ENCODE results near the gene UGT8.
"Not testable (repeated sequence)": the region's sequence is repeated elsewhere in the genome, so short reads cannot be mapped to it uniquely, and the experiment has no call there.

UGT8 gene

DNA sequence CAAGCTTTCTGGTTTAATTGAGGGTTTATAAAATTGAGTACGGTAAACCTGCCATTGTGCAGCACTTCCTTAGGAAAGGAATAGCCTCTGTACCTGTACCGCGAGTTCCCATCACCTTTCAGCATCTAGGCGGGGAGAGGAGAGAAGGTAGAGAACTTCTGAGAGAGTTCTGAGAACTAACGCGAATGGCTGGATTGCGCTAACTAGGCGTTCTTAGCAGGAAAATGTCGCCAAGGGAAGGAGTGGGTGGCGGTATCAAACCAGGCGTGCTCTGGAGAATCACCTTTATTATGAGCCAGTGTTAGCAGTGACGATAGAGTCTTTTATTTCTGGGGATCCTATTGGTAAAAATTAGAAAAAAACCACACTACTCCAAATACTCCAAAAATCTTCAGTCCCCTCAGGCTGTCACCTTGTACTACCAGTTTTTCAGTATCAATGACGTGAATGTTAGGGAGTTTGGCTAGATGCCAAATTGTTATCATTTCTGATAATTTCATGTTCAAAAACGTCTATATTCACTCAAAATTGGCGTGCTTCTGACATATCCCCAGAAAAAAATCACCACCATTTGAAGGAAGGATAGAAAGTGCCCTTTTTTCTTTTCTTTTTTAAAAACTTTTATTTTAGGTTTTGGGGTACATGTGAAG, 1.4 kb downstream of the UGT8 start:
- Histone ChIP-seq H3K36me3 (ENCODE audit: insufficient read depth, low read length) (no peaks in the 10 kb centered on the region), H3K9me3 (ENCODE audit: low read depth, low read length) (no peaks in the 10 kb centered on the region), H3K9ac (ENCODE audit: insufficient read length) (peak overlapping the region; percentile 60), H3K27ac (no peak overlapping the region), H3K4me3 (peak overlapping the region; percentile 81)
- DNase-seq (ENCODE audit: low read depth, low spot score), result no peak
- TF ChIP-seq FOXP2 (optimal IDR thresholded peaks at IDR 0.05; ENCODE audit: control extremely low read depth, extremely low read length, insufficient read depth) (no peak), POLR2AphosphoS5 (IDR thresholded peaks at IDR 0.05; ENCODE audit: borderline replicate concordance, low read depth, low read length) (no peak), EZH2 (IDR thresholded peaks at IDR 0.05) (no peak)

DNA sequence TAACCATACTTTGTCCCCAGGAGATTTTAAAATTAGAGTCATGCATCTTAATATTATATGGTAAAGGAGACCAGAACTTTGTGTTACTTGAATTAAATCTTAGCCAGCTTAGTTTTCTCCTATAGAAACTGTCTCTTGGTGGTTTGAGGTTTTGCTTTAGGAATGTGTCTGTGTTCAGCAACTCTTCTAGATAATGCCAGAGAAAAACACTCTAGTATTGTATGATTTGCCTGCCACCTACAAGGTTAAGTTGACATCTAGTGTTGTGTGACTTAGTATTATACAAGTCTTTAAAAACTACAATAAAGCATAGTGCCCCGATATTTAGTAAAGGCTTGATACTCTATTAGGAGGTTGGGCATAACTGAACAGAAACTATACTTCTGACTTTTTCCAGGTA, 2.1 kb downstream of the UGT8 start:
- TF ChIP-seq POLR2AphosphoS5 (IDR thresholded peaks at IDR 0.05; ENCODE audit: borderline replicate concordance, low read depth, low read length) (no peak), FOXP2 (optimal IDR thresholded peaks at IDR 0.05; ENCODE audit: control extremely low read depth, extremely low read length, insufficient read depth) (no peak), EZH2 (IDR thresholded peaks at IDR 0.05) (no peak)
- Histone ChIP-seq H3K27ac (no peak overlapping the region), H3K9me3 (ENCODE audit: low read depth, low read length) (no peaks in the 10 kb centered on the region), H3K36me3 (ENCODE audit: insufficient read depth, low read length) (no peaks in the 10 kb centered on the region), H3K4me3 (peak overlapping the region; percentile 81; the same call in 1 of the 2 replicates), H3K9ac (ENCODE audit: insufficient read length) (no peak overlapping the region)
- no peak for DNase-seq (ENCODE audit: low read depth, low spot score)

DNA sequence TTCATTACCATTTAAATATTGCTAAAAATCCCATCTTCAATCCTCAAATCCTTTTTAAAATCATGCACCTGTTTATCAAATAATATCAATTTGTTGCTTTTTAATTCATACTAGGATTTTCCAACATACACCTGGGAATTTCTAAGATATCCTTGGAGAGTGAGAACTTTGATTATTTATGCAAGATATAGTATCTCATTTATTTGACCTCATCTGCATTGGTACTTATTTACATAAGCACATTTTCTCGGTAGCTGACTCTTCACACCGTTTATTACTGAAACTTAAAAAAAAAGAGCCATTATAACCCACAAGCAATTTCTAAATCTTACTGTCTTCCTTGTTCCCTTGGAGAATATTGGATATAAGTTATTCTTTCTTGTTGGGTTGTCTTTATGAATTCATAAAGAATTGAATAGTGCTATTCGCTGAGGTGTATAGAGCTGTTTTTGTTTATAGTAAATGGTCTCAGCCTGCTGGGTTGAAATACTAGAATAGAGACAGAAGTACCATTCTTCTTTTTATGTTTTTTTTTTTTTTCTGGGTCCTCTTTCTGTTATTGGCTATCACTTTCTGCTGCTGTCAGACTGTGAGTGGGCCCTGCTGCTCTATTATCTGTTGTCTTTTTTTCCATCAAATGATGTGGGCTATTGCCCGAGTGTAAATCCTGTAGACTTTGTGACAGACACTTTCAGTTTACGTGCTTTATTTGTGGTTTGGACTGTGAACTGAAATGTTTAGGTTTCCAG, 2.9 kb downstream of the UGT8 start:
- no peak for DNase-seq (ENCODE audit: low read depth, low spot score)
- no peak overlapping the region for H3K9ac ChIP-seq (ENCODE audit: insufficient read length)
- H3K36me3 ChIP-seq (ENCODE audit: insufficient read depth, low read length), result no peaks in the 10 kb centered on the region
- TF ChIP-seq EZH2 (IDR thresholded peaks at IDR 0.05), result no peak
- no peak for TF ChIP-seq POLR2AphosphoS5 (IDR thresholded peaks at IDR 0.05; ENCODE audit: borderline replicate concordance, low read depth, low read length)
- no peak for TF ChIP-seq FOXP2 (optimal IDR thresholded peaks at IDR 0.05; ENCODE audit: control extremely low read depth, extremely low read length, insufficient read depth)
- H3K27ac ChIP-seq, result no peak overlapping the region
- no peak overlapping the region for H3K4me3 ChIP-seq
- H3K9me3 ChIP-seq (ENCODE audit: low read depth, low read length), result no peaks in the 10 kb centered on the region

DNA sequence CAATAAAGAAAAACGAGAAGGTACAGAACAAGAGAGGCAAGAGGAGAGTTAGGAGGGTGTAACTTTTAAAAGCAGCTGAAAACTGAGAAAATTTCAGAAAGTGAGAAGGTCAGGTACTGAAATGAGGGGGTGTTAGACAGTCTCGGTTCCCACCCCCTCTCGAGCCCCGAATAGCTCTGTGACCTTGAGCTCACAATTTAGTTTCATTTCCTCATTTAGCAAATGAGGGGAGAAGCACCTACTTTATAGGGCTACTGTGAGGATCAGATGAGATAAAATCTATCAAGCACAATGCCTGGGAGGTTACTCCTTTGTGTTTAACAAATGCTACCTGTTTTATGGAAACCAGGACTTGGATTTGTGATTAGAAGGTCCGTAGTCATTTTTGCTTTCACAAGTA, 4.9 kb downstream of the UGT8 start:
- TF ChIP-seq POLR2AphosphoS5 (IDR thresholded peaks at IDR 0.05; ENCODE audit: borderline replicate concordance, low read depth, low read length) (no peak), FOXP2 (optimal IDR thresholded peaks at IDR 0.05; ENCODE audit: control extremely low read depth, extremely low read length, insufficient read depth) (no peak), EZH2 (IDR thresholded peaks at IDR 0.05) (no peak)
- Histone ChIP-seq H3K27ac (no peak overlapping the region; the same call in 1 of the 2 replicates), H3K9ac (ENCODE audit: insufficient read length) (no peak overlapping the region), H3K9me3 (ENCODE audit: low read depth, low read length) (no peaks in the 10 kb centered on the region), H3K36me3 (ENCODE audit: insufficient read depth, low read length) (no peaks in the 10 kb centered on the region), H3K4me3 (no peak overlapping the region)
- no peak for DNase-seq (ENCODE audit: low read depth, low spot score)

DNA sequence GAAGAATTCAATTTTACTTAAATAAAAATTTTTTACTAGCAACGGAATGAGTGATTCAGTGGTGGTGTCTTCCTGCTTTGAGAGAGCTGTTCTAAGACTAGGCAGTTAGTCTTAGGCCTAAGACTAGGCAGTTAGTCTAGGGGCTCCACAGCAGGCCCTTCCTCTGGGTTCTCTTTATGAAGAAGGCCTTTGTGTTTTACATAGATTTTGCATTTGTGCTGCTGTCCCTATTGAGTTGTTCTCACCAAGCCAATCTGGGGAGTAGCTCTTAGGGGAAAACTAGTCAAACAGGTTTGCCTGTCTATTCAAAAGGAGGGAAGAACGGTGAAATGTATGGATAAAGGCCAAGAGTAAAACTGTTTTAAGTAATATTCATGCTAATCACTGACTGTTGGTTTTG, 7.6 kb downstream of the UGT8 start:
- DNase-seq (ENCODE audit: low read depth, low spot score), result no peak
- TF ChIP-seq EZH2 (IDR thresholded peaks at IDR 0.05), result no peak
- TF ChIP-seq FOXP2 (optimal IDR thresholded peaks at IDR 0.05; ENCODE audit: control extremely low read depth, extremely low read length, insufficient read depth), result no peak
- no peak for TF ChIP-seq POLR2AphosphoS5 (IDR thresholded peaks at IDR 0.05; ENCODE audit: borderline replicate concordance, low read depth, low read length)
- Histone ChIP-seq H3K27ac (no peak overlapping the region), H3K36me3 (ENCODE audit: insufficient read depth, low read length) (no peaks in the 10 kb centered on the region), H3K9ac (ENCODE audit: insufficient read length) (no peak overlapping the region), H3K4me3 (no peak overlapping the region), H3K9me3 (ENCODE audit: low read depth, low read length) (no peaks in the 10 kb centered on the region)

DNA sequence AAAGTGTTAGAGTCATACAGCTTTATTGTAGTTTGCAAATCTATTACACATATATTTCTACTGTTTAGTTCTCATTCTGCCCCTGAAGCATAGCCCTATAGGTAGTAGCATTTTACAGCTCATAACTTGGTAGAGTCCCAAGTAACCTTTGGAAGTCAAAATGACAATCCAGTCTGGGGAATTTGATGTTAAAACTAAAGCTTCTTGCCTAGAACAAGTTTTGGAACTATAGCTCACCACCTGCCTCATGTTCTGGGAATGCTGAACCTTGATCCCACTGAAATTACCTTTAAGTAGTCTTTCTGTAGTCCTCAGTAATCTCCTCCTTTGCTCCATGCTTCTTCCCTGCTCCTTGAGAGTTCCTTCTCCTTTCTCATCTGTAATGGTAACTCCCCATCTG, 8.4 kb downstream of the UGT8 start:
- Histone ChIP-seq H3K27ac (no peak overlapping the region), H3K4me3 (no peak overlapping the region), H3K9me3 (ENCODE audit: low read depth, low read length) (no peaks in the 10 kb centered on the region), H3K9ac (ENCODE audit: insufficient read length) (no peak overlapping the region), H3K36me3 (ENCODE audit: insufficient read depth, low read length) (no peaks in the 10 kb centered on the region)
- no peak for DNase-seq (ENCODE audit: low read depth, low spot score)
- no peak for TF ChIP-seq EZH2 (IDR thresholded peaks at IDR 0.05)
- no peak for TF ChIP-seq POLR2AphosphoS5 (IDR thresholded peaks at IDR 0.05; ENCODE audit: borderline replicate concordance, low read depth, low read length)
- no peak for TF ChIP-seq FOXP2 (optimal IDR thresholded peaks at IDR 0.05; ENCODE audit: control extremely low read depth, extremely low read length, insufficient read depth)

DNA sequence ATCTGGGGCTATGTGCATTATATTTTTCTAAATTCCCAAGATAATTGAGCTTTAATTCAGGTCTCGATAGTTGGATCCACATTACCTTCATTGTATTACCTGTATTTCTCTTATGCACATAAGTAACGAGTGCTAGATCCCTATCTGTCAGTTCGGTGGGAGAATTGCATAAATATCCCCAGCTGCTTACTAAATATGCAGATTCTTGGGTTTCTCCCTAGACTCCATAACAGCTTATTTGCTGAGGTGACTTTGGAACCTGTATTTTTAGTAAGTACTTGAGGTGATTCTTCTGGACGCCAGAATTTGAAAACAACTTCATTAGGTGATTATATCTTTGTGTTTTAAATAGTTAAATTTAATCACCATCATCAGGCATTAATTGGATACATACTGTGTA, 15.0 kb downstream of the UGT8 start:
- TF ChIP-seq FOXP2 (optimal IDR thresholded peaks at IDR 0.05; ENCODE audit: control extremely low read depth, extremely low read length, insufficient read depth) (no peak), EZH2 (IDR thresholded peaks at IDR 0.05) (no peak), POLR2AphosphoS5 (IDR thresholded peaks at IDR 0.05; ENCODE audit: borderline replicate concordance, low read depth, low read length) (no peak)
- no peak overlapping the region for H3K9ac ChIP-seq (ENCODE audit: insufficient read length)
- no peaks in the 10 kb centered on the region for H3K9me3 ChIP-seq (ENCODE audit: low read depth, low read length)
- H3K4me3 ChIP-seq, result no peak overlapping the region
- H3K36me3 ChIP-seq (ENCODE audit: insufficient read depth, low read length), result no peaks in the 10 kb centered on the region
- DNase-seq (ENCODE audit: low read depth, low spot score), result no peak
- H3K27ac ChIP-seq, result 0 out of 2 replicates have a peak overlapping the region, but pooled peaks have one; percentile 21

DNA sequence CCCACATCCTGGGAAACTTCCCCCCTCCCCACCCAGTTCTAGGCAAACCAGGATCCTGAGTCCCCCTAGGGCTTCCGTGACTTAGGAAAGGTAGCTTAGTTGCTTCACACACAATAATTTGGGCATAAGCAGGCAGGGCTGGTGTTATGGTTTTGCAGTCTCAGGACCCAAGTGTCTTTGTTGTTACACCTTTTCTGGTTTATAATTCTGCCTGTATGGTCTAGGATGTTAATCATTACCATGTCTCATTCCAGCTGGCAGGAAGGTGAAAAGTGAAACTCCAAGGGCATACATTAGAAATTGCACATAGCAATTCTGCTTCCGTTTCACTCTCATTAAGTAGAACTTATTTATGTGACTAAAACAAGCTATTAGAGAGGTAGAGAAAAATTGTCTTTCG, 16.8 kb downstream of the UGT8 start:
- no peak overlapping the region for H3K9ac ChIP-seq (ENCODE audit: insufficient read length)
- H3K4me3 ChIP-seq, result no peak overlapping the region
- no peaks in the 10 kb centered on the region for H3K36me3 ChIP-seq (ENCODE audit: insufficient read depth, low read length)
- no peaks in the 10 kb centered on the region for H3K9me3 ChIP-seq (ENCODE audit: low read depth, low read length)
- H3K27ac ChIP-seq, result no peak overlapping the region
- no peak for DNase-seq (ENCODE audit: low read depth, low spot score)
- TF ChIP-seq EZH2 (IDR thresholded peaks at IDR 0.05), result no peak

DNA sequence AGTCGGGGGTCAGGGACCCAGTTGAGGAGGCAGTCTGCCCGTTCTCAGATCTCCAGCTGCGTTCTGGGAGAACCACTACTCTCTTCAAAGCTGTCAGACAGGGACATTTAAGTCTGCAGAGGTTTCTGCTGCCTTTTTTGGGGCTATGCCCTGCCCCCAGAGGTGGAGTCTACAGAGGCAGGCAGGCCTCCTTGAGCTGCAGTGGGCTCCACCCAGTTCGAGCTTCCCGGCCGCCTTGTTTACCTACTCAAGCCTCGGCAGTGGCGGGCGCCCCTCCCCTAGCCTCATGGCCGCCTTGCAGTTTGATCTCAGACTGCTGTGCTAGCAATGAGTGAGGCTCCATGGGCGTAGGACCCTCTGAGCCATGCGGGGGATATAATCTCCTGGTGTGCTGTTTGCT, 17.4 kb downstream of the UGT8 start:
- not testable (repeated sequence) for H3K9ac ChIP-seq (ENCODE audit: insufficient read length)

More for the DNA sequence above, 17.4 kb downstream of the UGT8 start:
- H3K36me3 ChIP-seq (ENCODE audit: insufficient read depth, low read length); DNase-seq (ENCODE audit: low read depth, low spot score); H3K9me3 ChIP-seq (ENCODE audit: low read depth, low read length); H3K4me3 ChIP-seq; H3K27ac ChIP-seq: not testable (repeated sequence)
